Thymus (tissue), 11 donors: ENCODE measurements around the gene SIGLEC11. TPM values are rescaled to one million over a fixed set of nuclear protein-coding genes. Genes with fewer than 3 reads are reported as not detected.

Experiments used
- DNase-seq, 9 donors: peaks; one replicate each; pipeline ENCODE4 v3.0.0-alpha.2; 2013; ENCODE audit warnings: low spot score in 9 of 9, low read depth in 6 of 9, missing footprints in 1 of 9
- H3K27ac ChIP-seq, 2 donors: one replicate each; pipeline ENCODE4 v1.5.1; 2013; ENCODE audit warnings: control low read depth in 1 of 2, low read depth in 1 of 2, low read length in 1 of 2, mild to moderate bottlenecking in 1 of 2, moderate library complexity in 1 of 2
- H3K27me3 ChIP-seq, 2 donors: one replicate each; pipeline ENCODE4 v1.5.1; 2013; ENCODE audit warnings: low read length in 1 of 2; ENCODE audit not compliant: control insufficient read depth in 2 of 2, insufficient read depth in 1 of 2
- H3K36me3 ChIP-seq, 2 donors: one replicate each; pipeline ENCODE4 v1.5.1; 2013; ENCODE audit warnings: low read length in 1 of 2, mild to moderate bottlenecking in 1 of 2, moderate library complexity in 1 of 2; ENCODE audit not compliant: control insufficient read depth in 2 of 2, insufficient read depth in 2 of 2
- H3K4me1 ChIP-seq, 2 donors: one replicate each; pipeline ENCODE4 v1.5.1; 2013; ENCODE audit warnings: low read length in 2 of 2; ENCODE audit not compliant: control insufficient read depth in 2 of 2, insufficient read depth in 2 of 2
- H3K4me3 ChIP-seq, 2 donors: one replicate each; pipeline ENCODE4 v1.5.1; 2013; ENCODE audit warnings: low read length in 2 of 2, control low read depth in 1 of 2, mild to moderate bottlenecking in 1 of 2
- H3K9me3 ChIP-seq, 2 donors: one replicate each; pipeline ENCODE4 v1.5.1; 2013; ENCODE audit warnings: low read length in 1 of 2, mild to moderate bottlenecking in 1 of 2; ENCODE audit not compliant: control insufficient read depth in 2 of 2, insufficient read depth in 1 of 2
- WGBS: extraction: QIAGEN DNeasy Blood & Tissue Kit; methylation state at CpG from one replicate; pipeline ENCODE4 v1.1.7; 2013; 5-methylcytosine and 5-hydroxymethylcytosine counted together
- polyA plus RNA-seq: library from polyadenylated mRNA; stranded (reverse); fragments of 200-250 nt; gene quantifications from one replicate; pipeline ENCODE4 v1.2.3, GENCODE V29; 2013
- total RNA-seq: library from RNA; stranded (reverse); fragments of 120-200 nt; gene quantifications from one replicate; pipeline ENCODE4 v1.2.4, GENCODE V29; 2013
- donor health status: healthy.

Gene SIGLEC11
- total and polyA plus RNA-seq, 2 donors = 0.14 to 0.98 TPM

GRCh38 chr19:49985871-49986270 is 24.9 kb upstream of the SIGLEC11 start:
- 95% methylated on average over 3 of the region's 3 CpGs for WGBS
- DNase-seq = no peak
- Histone ChIP-seq H3K27me3 (no peaks in the 10 kb centered on the region), H3K27ac (no peak overlapping the region), H3K4me3 (no peak overlapping the region), H3K9me3 (no peaks in the 10 kb centered on the region), H3K36me3 (peaks cover 39 to 49% of the 10 kb centered on the region in 2 donors), H3K4me1 (no peaks in the 10 kb centered on the region)

GRCh38 chr19:49984491-49984890 is 23.5 kb upstream of the SIGLEC11 start:
- Histone ChIP-seq H3K27ac (no peak overlapping the region), H3K9me3 (no peaks in the 10 kb centered on the region), H3K27me3 (no peaks in the 10 kb centered on the region), H3K36me3 (peaks cover 36 to 43% of the 10 kb centered on the region in 2 donors), H3K4me3 (no peak overlapping the region), H3K4me1 (no peaks in the 10 kb centered on the region)
- 93% methylated on average over 11 of the region's 11 CpGs for WGBS
- no peak for DNase-seq

GRCh38 chr19:49983645-49984229 is 22.8 kb upstream of the SIGLEC11 start:
- WGBS = 70% methylated on average over 10 of the region's 10 CpGs
- DNase-seq = peak; percentile 34 to 82 (median 62)
- Histone ChIP-seq H3K27ac (no peak overlapping the region), H3K4me3 (no peak overlapping the region), H3K36me3 (peaks cover 33 to 38% of the 10 kb centered on the region in 2 donors), H3K9me3 (no peaks in the 10 kb centered on the region), H3K4me1 (no peaks in the 10 kb centered on the region), H3K27me3 (no peaks in the 10 kb centered on the region)

- Histone ChIP-seq H3K4me3 (no peak overlapping the region), H3K27ac (no peak overlapping the region), H3K36me3 (peaks cover 40 to 42% of the 10 kb centered on the region in 2 donors), H3K4me1 (no peaks in the 10 kb centered on the region), H3K27me3 (no peaks in the 10 kb centered on the region), H3K9me3 (no peaks in the 10 kb centered on the region)
- no peak for DNase-seq
- WGBS = 95% methylated on average over 21 of the region's 21 CpGs
Observed at GRCh38 chr19:49981603-49982593, 20.9 kb upstream of the SIGLEC11 start.

GRCh38 chr19:49978324-49978723 is 17.4 kb upstream of the SIGLEC11 start:
- Histone ChIP-seq H3K27me3 (no peaks in the 10 kb centered on the region), H3K36me3 (peaks cover 27 to 44% of the 10 kb centered on the region in 2 donors), H3K27ac (no peak overlapping the region), H3K9me3 (no peaks in the 10 kb centered on the region), H3K4me3 (no peak overlapping the region), H3K4me1 (no peaks in the 10 kb centered on the region)
- DNase-seq = no peak
- 97% methylated on average over 11 of the region's 11 CpGs for WGBS

- 90% methylated on average over 18 of the region's 18 CpGs for WGBS
Observed at GRCh38 chr19:49977881-49978280, 16.9 kb upstream of the SIGLEC11 start.

GRCh38 chr19:49977076-49977475 is 16.1 kb upstream of the SIGLEC11 start:
- Histone ChIP-seq H3K9me3 (no peaks in the 10 kb centered on the region), H3K27ac (no peak overlapping the region), H3K27me3 (peaks cover 0 to 2% of the 10 kb centered on the region in 2 donors), H3K4me3 (no peak overlapping the region), H3K36me3 (peaks cover 25 to 43% of the 10 kb centered on the region in 2 donors), H3K4me1 (no peaks in the 10 kb centered on the region)
- WGBS = 95% methylated on average over 13 of the region's 13 CpGs
- no peak for DNase-seq

More at GRCh38 chr19:49977881-49978280, 16.9 kb upstream of the SIGLEC11 start:
- Histone ChIP-seq H3K9me3 (no peaks in the 10 kb centered on the region), H3K27me3 (no peaks in the 10 kb centered on the region), H3K4me1 (no peaks in the 10 kb centered on the region), H3K27ac (no peak overlapping the region), H3K36me3 (peaks cover 27 to 44% of the 10 kb centered on the region in 2 donors), H3K4me3 (no peak overlapping the region)
- DNase-seq = no peak

GRCh38 chr19:49976496-49976895 is 15.5 kb upstream of the SIGLEC11 start:
- WGBS = 97% methylated on average over 3 of the region's 3 CpGs
- peaks cover 20 to 37% of the 10 kb centered on the region in 2 donors for H3K36me3 ChIP-seq
- H3K27me3 ChIP-seq = peaks cover 0 to 2% of the 10 kb centered on the region in 2 donors
- DNase-seq = no peak
- no peaks in the 10 kb centered on the region for H3K9me3 ChIP-seq
- H3K27ac ChIP-seq = no peak overlapping the region
- no peak overlapping the region for H3K4me3 ChIP-seq
- H3K4me1 ChIP-seq = no peaks in the 10 kb centered on the region

- Histone ChIP-seq H3K36me3 (peaks cover 20 to 37% of the 10 kb centered on the region in 2 donors), H3K4me1 (no peaks in the 10 kb centered on the region), H3K9me3 (no peaks in the 10 kb centered on the region), H3K27ac (no peak overlapping the region), H3K4me3 (no peak overlapping the region), H3K27me3 (peaks cover 0 to 2% of the 10 kb centered on the region in 2 donors)
- 96% methylated on average over 7 of the region's 7 CpGs for WGBS
- no peak for DNase-seq
Observed at GRCh38 chr19:49975051-49975450, 14.1 kb upstream of the SIGLEC11 start.
